SK-N-SH (cell line): ENCODE measurements around the gene OR4E1. TPM values are rescaled to one million over a fixed set of nuclear protein-coding genes. Genes with fewer than 3 reads are reported as not detected.

Experiments used
- CTCF ChIA-PET: fragments of 300-600, 350-600 bp; formaldehyde crosslinking; extraction: SDS; loops from one replicate; lab custom pipeline; 2021; lab: Yijun Ruan, JAX
- POLR2A ChIA-PET: fragments of 350-600 bp; sonication (Branson Sonifier 250); formaldehyde crosslinking; extraction: SDS; loops from one replicate; lab custom pipeline; 2020; ENCODE audit warnings: antibody characterized with exemption, inconsistent platforms; lab: Yijun Ruan, JAX
- DNase-seq: peaks from one replicate; pipeline ENCODE4 v3.0.0; 2012
- H2AFZ ChIP-seq: fragments of 200-600 bp; sonication (generic); 2 replicates; pipeline ENCODE4 v1.8.1; 2016; ENCODE audit warnings: antibody characterized with exemption, mild to moderate bottlenecking, low read depth
- H3F3A ChIP-seq: fragments of 200-600 bp; sonication (generic); replicated peaks from 2 replicates; pipeline ENCODE3; 2016; ENCODE audit warnings: antibody characterized with exemption, mild to moderate bottlenecking; ENCODE audit not compliant: insufficient read depth
- H3K27ac ChIP-seq, 2 experiments: fragments of 200-500 bp in 1 of 2; fragments of 200-600 bp in 1 of 2; sonication (Bioruptor generic) in 1 of 2; sonication (generic), shearing (Covaris generic) in 1 of 2; 2 replicates each; pipeline versions ENCODE4 v1.5.1 to v1.6.1; 2014 to 2016; ENCODE audit warnings: low read depth in 2 of 2, inconsistent platforms in 1 of 2, low read length in 1 of 2, mild to moderate bottlenecking in 1 of 2, mixed read lengths in 1 of 2
- H3K27me3 ChIP-seq: fragments of 200-600 bp; sonication (generic), shearing (Covaris generic); 2 replicates; pipeline ENCODE4 v1.6.1; 2016; ENCODE audit warnings: mixed run types; ENCODE audit not compliant: insufficient read depth
- H3K36me3 ChIP-seq, 2 experiments: fragments of 200-500 bp in 1 of 2; fragments of 200-600 bp in 1 of 2; sonication (Bioruptor generic) in 1 of 2; sonication (generic) in 1 of 2; replicated peaks in 1 of 2; 2 replicates each; pipeline versions ENCODE3 to v1.5.1; 2014 to 2016; ENCODE audit warnings: low read length in 1 of 2, mild to moderate bottlenecking in 1 of 2; ENCODE audit not compliant: insufficient read depth in 2 of 2, control insufficient read depth in 1 of 2
- H3K4me1 ChIP-seq, 2 experiments: fragments of 200-500 bp in 1 of 2; fragments of 200-600 bp in 1 of 2; sonication (Bioruptor generic) in 1 of 2; sonication (generic), shearing (Covaris generic) in 1 of 2; 2 replicates each; pipeline versions ENCODE4 v1.5.1 to v1.6.1; 2014 to 2016; ENCODE audit warnings: low read depth in 1 of 2, low read length in 1 of 2, mixed run types in 1 of 2; ENCODE audit not compliant: insufficient read depth in 2 of 2, control insufficient read depth in 1 of 2
- H3K4me2 ChIP-seq: fragments of 200-600 bp; sonication (generic), shearing (Covaris generic); 2 replicates; pipeline ENCODE4 v1.6.1; 2017; ENCODE audit warnings: mixed run types
- H3K4me3 ChIP-seq, 2 experiments: fragments of 200-500 bp in 1 of 2; fragments of 200-600 bp in 1 of 2; sonication (Bioruptor generic) in 1 of 2; sonication (generic), shearing (Covaris generic) in 1 of 2; 2 replicates each; pipeline versions ENCODE4 v1.5.1 to v1.8.1; 2014 to 2016; ENCODE audit warnings: low read depth in 2 of 2, inconsistent platforms in 1 of 2, low read length in 1 of 2, mild to moderate bottlenecking in 1 of 2, mixed read lengths in 1 of 2, moderate library complexity in 1 of 2
- H3K79me2 ChIP-seq: fragments of 200-600 bp; sonication (generic); 2 replicates; pipeline ENCODE4 v1.8.1; 2017; ENCODE audit warnings: mild to moderate bottlenecking; ENCODE audit not compliant: insufficient read depth
- H3K9ac ChIP-seq: fragments of 200-600 bp; sonication (generic); 2 replicates; pipeline ENCODE4 v1.6.1; 2017; ENCODE audit warnings: mixed run types
- H3K9me2 ChIP-seq: fragments of 200-600 bp; sonication (generic); 2 replicates; pipeline ENCODE4 v1.6.1; 2017; ENCODE audit warnings: mixed run types
- H3K9me3 ChIP-seq: fragments of 200-600 bp; sonication (generic); 2 replicates; pipeline ENCODE4 v1.6.1; 2017; ENCODE audit warnings: mixed run types, mild to moderate bottlenecking, moderate library complexity
- H4K20me1 ChIP-seq: fragments of 200-600 bp; sonication (generic); 2 replicates; pipeline ENCODE4 v1.6.1; 2017; ENCODE audit warnings: mild to moderate bottlenecking, mixed run types; ENCODE audit not compliant: insufficient read depth
- FOXJ3 ChIP-seq: sonication (generic); formaldehyde crosslinking; IDR thresholded peaks from 2 replicates; pipeline ENCODE4 v1.5.1; 2020; ENCODE audit warnings: mild to moderate bottlenecking, missing genetic modification reagents
- FOXM1 ChIP-seq: IDR thresholded peaks from 2 replicates; pipeline ENCODE4 v1.4.0; 2012; ENCODE audit warnings: low read depth, mild to moderate bottlenecking
- GATA2 ChIP-seq: sonication (generic); formaldehyde crosslinking; IDR thresholded peaks from 2 replicates; pipeline ENCODE4 v1.5.0; 2020; ENCODE audit warnings: mild to moderate bottlenecking, missing genetic modification reagents
- JUND ChIP-seq: IDR thresholded peaks from 2 replicates; pipeline ENCODE4 v1.4.0; 2012
- MEF2A ChIP-seq: IDR thresholded peaks from 2 replicates; pipeline ENCODE4 v1.4.0; 2012; ENCODE audit warnings: low read depth, borderline replicate concordance
- MXI1 ChIP-seq: IDR thresholded peaks from 2 replicates; pipeline ENCODE4 v1.6.1; 2012; ENCODE audit warnings: mild to moderate bottlenecking, low read depth, low read length, improper control_type of control experiment
- NRF1 ChIP-seq: IDR thresholded peaks from 2 replicates; pipeline ENCODE4 v1.6.1; 2012; ENCODE audit warnings: low read depth, mild to moderate bottlenecking, low read length
- POLR2AphosphoS5 ChIP-seq: IDR thresholded peaks from 2 replicates; pipeline ENCODE4 v1.6.1; 2012; ENCODE audit warnings: low read depth, low read length
- RCOR1 ChIP-seq: fragments of 150-350 bp; IDR thresholded peaks from 2 replicates; pipeline ENCODE4 v1.6.1; 2017; ENCODE audit warnings: antibody characterized with exemption, low read length
- REST ChIP-seq: IDR thresholded peaks from 2 replicates; pipeline ENCODE4 v1.6.1; 2012; ENCODE audit warnings: mild to moderate bottlenecking, low read depth, low read length, moderate library complexity
- SIN3A ChIP-seq: IDR thresholded peaks from 2 replicates; pipeline ENCODE4 v1.6.1; 2012; ENCODE audit warnings: low read depth, mild to moderate bottlenecking, low read length, moderate library complexity, borderline replicate concordance
- TAF1 ChIP-seq: IDR thresholded peaks from 2 replicates; pipeline ENCODE4 v1.6.1; 2012; ENCODE audit warnings: low read depth, mild to moderate bottlenecking, low read length, moderate library complexity, borderline replicate concordance
- TCF12 ChIP-seq: IDR thresholded peaks from 2 replicates; pipeline ENCODE4 v1.4.0; 2012
- USF2 ChIP-seq: fragments of 150-350 bp; IDR thresholded peaks from 2 replicates; pipeline ENCODE4 v1.6.1; 2017; ENCODE audit warnings: antibody characterized with exemption, low read length, low read depth, borderline replicate concordance
- YY1 ChIP-seq: IDR thresholded peaks from 2 replicates; pipeline ENCODE4 v1.4.0; 2012; ENCODE audit warnings: low read depth, mild to moderate bottlenecking
- ZBTB33 ChIP-seq: IDR thresholded peaks from 2 replicates; pipeline ENCODE4 v1.4.0; 2012; ENCODE audit warnings: low read depth, borderline replicate concordance
- whole genome bisulfite sequencing: methylation state at CpG from one replicate; pipeline ENCODE4 v1.1.6; 2017; ENCODE audit warnings: low lambda C conversion rate; 5-methylcytosine and 5-hydroxymethylcytosine counted together
- polyA plus RNA-seq, 3 experiments: library from polyadenylated mRNA; depleted of rRNA; stranded (reverse); fragments of >200 nt; gene quantifications; 2 replicates each; pipeline ENCODE4 v1.2.3, GENCODE V29; 2012

Gene OR4E1
- polyA plus RNA-seq, 1 of the 3 experiments (the other 2 are of a cell fraction): not detected

- Histone ChIP-seq H2AFZ (no peak overlapping the region), H3F3A (no peaks in the 10 kb centered on the region), H3K79me2 (no peaks in the 10 kb centered on the region), H3K36me3 (no peaks in the 10 kb centered on the region), H3K9me2 (no peaks in the 10 kb centered on the region), H3K9me3 (no peaks in the 10 kb centered on the region), H3K9ac (no peak overlapping the region), H3K4me2 (no peak overlapping the region), H4K20me1 (no peaks in the 10 kb centered on the region), H3K4me1 (no peaks in the 10 kb centered on the region), H3K27ac (no peak overlapping the region), H3K27me3 (peaks cover 7% of the 10 kb centered on the region; the same call in 1 of the 2 replicates), H3K4me3 (no peak overlapping the region)
- ChIA-PET CTCF (interaction anchor here (1.3 kb wide), 1 partner anchor 17 kb away, joined by 4 read pairs; no protein-coding TSS in a partner anchor), POLR2A (no interaction called here)
- TF ChIP-seq ZBTB33: no peak
- no peak for TF ChIP-seq MXI1
- no peak for TF ChIP-seq FOXM1
- no peak for DNase-seq
Observed at GRCh38 chr14:21694425-21694824, 20.8 kb upstream of the OR4E1 start.

GRCh38 chr14:21686468-21686867 lies 12.8 kb upstream of the OR4E1 start:
- no peaks in the 10 kb centered on the region for H4K20me1 ChIP-seq
- ChIA-PET CTCF (no interaction called here), POLR2A (no interaction called here)
- no peak overlapping the region for H3K27ac ChIP-seq
- WGBS: 6% methylated on average over 2 of the region's 2 CpGs
- no peaks in the 10 kb centered on the region for H3K79me2 ChIP-seq
- no peaks in the 10 kb centered on the region for H3K9me3 ChIP-seq
- H3K4me2 ChIP-seq: no peak overlapping the region
- no peaks in the 10 kb centered on the region for H3F3A ChIP-seq
- TF ChIP-seq USF2: no peak
- no peak for TF ChIP-seq YY1
- TF ChIP-seq MXI1: no peak
- no peak for TF ChIP-seq TCF12
- no peak for TF ChIP-seq JUND
- TF ChIP-seq POLR2AphosphoS5: no peak
- no peak for TF ChIP-seq TAF1
- no peak for TF ChIP-seq GATA2 (CRISPR knock-in tag)
- TF ChIP-seq NRF1: no peak
- TF ChIP-seq MEF2A: no peak
- no peak for TF ChIP-seq FOXJ3 (CRISPR knock-in tag)
- TF ChIP-seq SIN3A: no peak
- TF ChIP-seq REST: no peak
- no peak for TF ChIP-seq RCOR1
- no peaks in the 10 kb centered on the region for H3K36me3 ChIP-seq
- no peak overlapping the region for H3K9ac ChIP-seq
- H3K27me3 ChIP-seq: no peaks in the 10 kb centered on the region; the same call in 1 of the 2 replicates
- H3K4me3 ChIP-seq: no peak overlapping the region
- no peak for DNase-seq
- no peaks in the 10 kb centered on the region for H3K4me1 ChIP-seq
- no peaks in the 10 kb centered on the region for H3K9me2 ChIP-seq
- no peak overlapping the region for H2AFZ ChIP-seq
